HepG2 (cell line): ENCODE results near the gene FN1.
A peak's percentile ranks its signal among the peaks of the same experiment; 100 is the strongest.

ENCODE experiments used
- CHCHD3 ChIP-seq: sonication (generic); formaldehyde crosslinking; IDR thresholded peaks from 2 replicates; pipeline ENCODE4 v1.8.0; 2022; ENCODE audit warnings: mild to moderate bottlenecking, missing genetic modification reagents, moderate library complexity
- CTCF ChIP-seq: sonication (generic); formaldehyde crosslinking; IDR thresholded peaks from 2 replicates; pipeline ENCODE4 v1.5.0; 2020; ENCODE audit warnings: mild to moderate bottlenecking, missing genetic modification reagents, moderate library complexity
- DR1 ChIP-seq: sonication (generic); formaldehyde crosslinking; IDR thresholded peaks from 2 replicates; pipeline ENCODE4 v1.8.0; 2021; ENCODE audit warnings: mild to moderate bottlenecking, missing genetic modification reagents, inconsistent platforms
- LRRFIP1 ChIP-seq: sonication (generic); formaldehyde crosslinking; conservative IDR thresholded peaks from 2 replicates; pipeline ENCODE4 v1.4.0; 2020; ENCODE audit warnings: missing genetic modification reagents
- MEIS1 ChIP-seq: sonication (generic); formaldehyde crosslinking; IDR thresholded peaks from 2 replicates; pipeline ENCODE4 v1.9.0; 2021; ENCODE audit warnings: mild to moderate bottlenecking, missing genetic modification reagents, moderate library complexity, borderline replicate concordance
- NFIC ChIP-seq: IDR thresholded peaks from 2 replicates; pipeline ENCODE4 v1.6.1; 2012; ENCODE audit warnings: mild to moderate bottlenecking, low read length, inconsistent platforms
- PBX2 ChIP-seq: IDR thresholded peaks from 2 replicates; pipeline ENCODE4 v1.6.1; 2016; ENCODE audit warnings: control low read depth
- POLR2A ChIP-seq, 2 experiments: IDR thresholded peaks; 2 replicates each; pipeline ENCODE4 v1.6.1; 2011; ENCODE audit warnings: low read depth in 2 of 2, low read length in 2 of 2, mild to moderate bottlenecking in 1 of 2, moderate library complexity in 1 of 2; ENCODE audit not compliant: insufficient read depth in 1 of 2
- ZNF275 ChIP-seq: sonication (generic); formaldehyde crosslinking; IDR thresholded peaks from 2 replicates; pipeline ENCODE4 v1.8.0; 2022; ENCODE audit warnings: missing genetic modification reagents, mild to moderate bottlenecking, inconsistent platforms, borderline replicate concordance
- ZNF503 ChIP-seq: sonication (generic); formaldehyde crosslinking; IDR thresholded peaks from 2 replicates; pipeline ENCODE4 v1.4.0; 2020; ENCODE audit warnings: missing genetic modification reagents
- ZNF704 ChIP-seq: sonication (generic); formaldehyde crosslinking; IDR thresholded peaks from 2 replicates; pipeline ENCODE4 v1.8.1; 2023; ENCODE audit warnings: mild to moderate bottlenecking, inconsistent platforms, moderate library complexity, missing genetic modification reagents, borderline replicate concordance

- peak; percentile 75 for TF ChIP-seq CTCF (CRISPR knock-in tag)
- TF ChIP-seq MEIS1 (CRISPR knock-in tag): no peak
- TF ChIP-seq POLR2A (IDR thresholded peaks at IDR 0.05; ENCODE audit: insufficient read depth in 1 of 2, low read depth in 2 of 2, low read length in 2 of 2): no peak
- no peak for TF ChIP-seq CHCHD3 (CRISPR knock-in tag)
- TF ChIP-seq NFIC: no peak
- no peak for TF ChIP-seq ZNF503
- TF ChIP-seq PBX2 (CRISPR knock-in tag): no peak
- no peak for TF ChIP-seq DR1 (CRISPR knock-in tag)
- no peak for TF ChIP-seq LRRFIP1 (CRISPR knock-in tag)
- TF ChIP-seq ZNF275 (CRISPR knock-in tag): no peak
- no peak for TF ChIP-seq ZNF704 (CRISPR knock-in tag)
Observed at GRCh38 chr2:215454519-215455246, 18.8 kb upstream of the FN1 start.
